Activated CD8-positive, alpha-beta T cell treated with anti-CD3 and anti-CD28 coated beads, Interleukin-2, amount 10 ng/mL, durations not matched to agents 7 days and 5 days (primary cell): ENCODE data around the gene WDFY4. TPM values are rescaled to one million over a fixed set of nuclear protein-coding genes. Genes with fewer than 3 reads are reported as not detected.

Experiments used
- ATAC-seq: fragments of 150-1000 bp; cut with Tn5 transposase; one replicate; pipeline ENCODE4 v1.10.0; 2021; ENCODE audit warnings: moderate library complexity
- CTCF ChIA-PET: fragments of 350-600 bp; sonication (Branson Sonifier 250); formaldehyde crosslinking; loops from one replicate; lab custom pipeline; 2021; ENCODE audit warnings: antibody characterized with exemption; lab: Charles Lee
- POLR2A ChIA-PET: fragments of 350-600 bp; sonication (Branson Sonifier 250); formaldehyde crosslinking; loops from one replicate; lab custom pipeline; 2021; ENCODE audit warnings: antibody characterized with exemption; lab: Charles Lee
- DNase-seq: peaks from one replicate; pipeline ENCODE4 v3.0.0-alpha.2; 2020
- H3K27ac Mint-ChIP-seq: one replicate; pipeline ENCODE4 v1.8.0; 2021; ENCODE audit warnings: mild to moderate bottlenecking, mixed read lengths
- H3K27me3 Mint-ChIP-seq: one replicate; pipeline ENCODE4 v1.8.0; 2021; ENCODE audit warnings: low read depth, mixed read lengths
- H3K36me3 Mint-ChIP-seq: one replicate; pipeline ENCODE4 v1.8.0; 2021; ENCODE audit warnings: low read depth, mixed read lengths
- H3K4me1 Mint-ChIP-seq: one replicate; pipeline ENCODE4 v1.8.0; 2021; ENCODE audit warnings: low read depth, mixed read lengths
- H3K4me3 Mint-ChIP-seq: one replicate; pipeline ENCODE4 v1.8.0; 2021; ENCODE audit warnings: mild to moderate bottlenecking, mixed read lengths
- H3K9me3 Mint-ChIP-seq: one replicate; pipeline ENCODE4 v1.8.0; 2022; ENCODE audit warnings: mixed read lengths; ENCODE audit not compliant: insufficient read depth
- total RNA-seq, 2 experiments: library from RNA; stranded (reverse); gene quantifications; one replicate each; pipeline ENCODE4 v1.2.3, GENCODE V29; 2021

The WDFY4 gene
- total RNA-seq, 2 experiments from 2014 or later = 0.16 to 0.37 TPM

- CTCF ChIA-PET = no interaction called here
- no peak for ATAC-seq
- DNase-seq = no peak
- POLR2A ChIA-PET = no interaction called here
- Mint-ChIP-seq H3K27me3 (no peaks in the 10 kb centered on the region), H3K36me3 (no peaks in the 10 kb centered on the region), H3K9me3 (no peaks in the 10 kb centered on the region), H3K27ac (no peak overlapping the region), H3K4me1 (no peaks in the 10 kb centered on the region), H3K4me3 (no peak overlapping the region)
Measured at GRCh38 chr10:48724127-48724526, 39.5 kb downstream of the WDFY4 start.

- ChIA-PET POLR2A (no interaction called here), CTCF (no interaction called here)
- Mint-ChIP-seq H3K4me1 (no peaks in the 10 kb centered on the region), H3K9me3 (no peaks in the 10 kb centered on the region), H3K27me3 (no peaks in the 10 kb centered on the region), H3K4me3 (no peak overlapping the region), H3K36me3 (no peaks in the 10 kb centered on the region), H3K27ac (no peak overlapping the region)
- DNase-seq (no peak), ATAC-seq (no peak)
Measured at GRCh38 chr10:48725708-48726107, 41.0 kb downstream of the WDFY4 start.

GRCh38 chr10:48727866-48728265 lies 43.2 kb downstream of the WDFY4 start:
- Mint-ChIP-seq H3K9me3 (no peaks in the 10 kb centered on the region), H3K4me1 (no peaks in the 10 kb centered on the region), H3K27me3 (no peaks in the 10 kb centered on the region), H3K27ac (no peak overlapping the region), H3K4me3 (no peak overlapping the region), H3K36me3 (no peaks in the 10 kb centered on the region)
- no peak for DNase-seq
- POLR2A ChIA-PET = no interaction called here
- CTCF ChIA-PET = no interaction called here
- ATAC-seq = no peak

- no peak for DNase-seq
- CTCF ChIA-PET = no interaction called here
- ATAC-seq = no peak
- Mint-ChIP-seq H3K27me3 (no peaks in the 10 kb centered on the region), H3K4me3 (no peak overlapping the region), H3K36me3 (no peaks in the 10 kb centered on the region), H3K27ac (no peak overlapping the region), H3K4me1 (no peaks in the 10 kb centered on the region), H3K9me3 (no peaks in the 10 kb centered on the region)
- POLR2A ChIA-PET = no interaction called here
Measured at GRCh38 chr10:48729222-48729621, 44.5 kb downstream of the WDFY4 start.

GRCh38 chr10:48729941-48730457 lies 45.3 kb downstream of the WDFY4 start:
- DNase-seq (no peak), ATAC-seq (no peak)
- Mint-ChIP-seq H3K4me3 (no peak overlapping the region), H3K27ac (no peak overlapping the region), H3K9me3 (no peaks in the 10 kb centered on the region), H3K4me1 (no peaks in the 10 kb centered on the region), H3K27me3 (no peaks in the 10 kb centered on the region), H3K36me3 (no peaks in the 10 kb centered on the region)
- CTCF ChIA-PET = no interaction called here
- POLR2A ChIA-PET = no interaction called here

- H3K4me1 Mint-ChIP-seq = no peaks in the 10 kb centered on the region
- ATAC-seq (no peak), DNase-seq (no peak)
- no peak overlapping the region for H3K4me3 Mint-ChIP-seq
- no peaks in the 10 kb centered on the region for H3K36me3 Mint-ChIP-seq
- CTCF ChIA-PET = no interaction called here
- POLR2A ChIA-PET = interaction anchor here (0.5 kb wide), 1 partner anchor 124 kb away, joined by 3 read pairs; no protein-coding TSS in a partner anchor
- no peak overlapping the region for H3K27ac Mint-ChIP-seq
- H3K9me3 Mint-ChIP-seq = no peaks in the 10 kb centered on the region
- H3K27me3 Mint-ChIP-seq = peaks cover 2% of the 10 kb centered on the region
Measured at GRCh38 chr10:48731141-48731540, 46.5 kb downstream of the WDFY4 start.

- Mint-ChIP-seq H3K27me3 (peaks cover 4% of the 10 kb centered on the region), H3K4me1 (no peaks in the 10 kb centered on the region), H3K36me3 (no peaks in the 10 kb centered on the region), H3K9me3 (no peaks in the 10 kb centered on the region), H3K4me3 (no peak overlapping the region), H3K27ac (no peak overlapping the region)
- no peak for ATAC-seq
- ChIA-PET POLR2A (interaction anchor here (0.5 kb wide), 1 partner anchor 124 kb away, joined by 3 read pairs; no protein-coding TSS in a partner anchor), CTCF (no interaction called here)
- DNase-seq = peak; percentile 11
Measured at GRCh38 chr10:48731654-48732053, 47.0 kb downstream of the WDFY4 start.

GRCh38 chr10:48733329-48733728 lies 48.7 kb downstream of the WDFY4 start:
- ChIA-PET CTCF (no interaction called here), POLR2A (no interaction called here)
- DNase-seq = no peak
- Mint-ChIP-seq H3K4me1 (no peaks in the 10 kb centered on the region), H3K27me3 (peaks cover 6% of the 10 kb centered on the region), H3K4me3 (no peak overlapping the region), H3K9me3 (no peaks in the 10 kb centered on the region), H3K27ac (no peak overlapping the region), H3K36me3 (no peaks in the 10 kb centered on the region)
- no peak for ATAC-seq

GRCh38 chr10:48735836-48736390 lies 51.2 kb downstream of the WDFY4 start:
- H3K36me3 Mint-ChIP-seq = no peaks in the 10 kb centered on the region
- ATAC-seq = no peak
- CTCF ChIA-PET = interaction anchor here (1.9 kb wide), 1 partner anchor 80 kb away, joined by 8 read pairs; no protein-coding TSS in a partner anchor
- DNase-seq = peak; percentile 12
- POLR2A ChIA-PET = no interaction called here
- no peak overlapping the region for H3K27ac Mint-ChIP-seq
- no peaks in the 10 kb centered on the region for H3K4me1 Mint-ChIP-seq
- H3K9me3 Mint-ChIP-seq = no peaks in the 10 kb centered on the region
- no peak overlapping the region for H3K4me3 Mint-ChIP-seq
- H3K27me3 Mint-ChIP-seq = peaks cover 6% of the 10 kb centered on the region

GRCh38 chr10:48736596-48736995 lies 51.9 kb downstream of the WDFY4 start:
- H3K27ac Mint-ChIP-seq = no peak overlapping the region
- no peaks in the 10 kb centered on the region for H3K36me3 Mint-ChIP-seq
- no peaks in the 10 kb centered on the region for H3K9me3 Mint-ChIP-seq
- peaks cover 6% of the 10 kb centered on the region for H3K27me3 Mint-ChIP-seq
- H3K4me3 Mint-ChIP-seq = no peak overlapping the region
- ChIA-PET CTCF (interaction anchor here (1.9 kb wide), 1 partner anchor 80 kb away, joined by 8 read pairs; no protein-coding TSS in a partner anchor), POLR2A (interaction anchor here (0.7 kb wide), 1 partner anchor 163 kb away, joined by 3 read pairs; no protein-coding TSS in a partner anchor)
- peak; percentile 8 for DNase-seq
- H3K4me1 Mint-ChIP-seq = no peaks in the 10 kb centered on the region
- ATAC-seq = no peak

GRCh38 chr10:48737886-48738285 lies 53.2 kb downstream of the WDFY4 start:
- Mint-ChIP-seq H3K4me1 (no peaks in the 10 kb centered on the region), H3K4me3 (no peak overlapping the region), H3K27me3 (peaks cover 6% of the 10 kb centered on the region), H3K36me3 (no peaks in the 10 kb centered on the region), H3K9me3 (no peaks in the 10 kb centered on the region), H3K27ac (no peak overlapping the region)
- DNase-seq (no peak), ATAC-seq (no peak)
- POLR2A ChIA-PET = no interaction called here
- CTCF ChIA-PET = no interaction called here

GRCh38 chr10:48739170-48739569 lies 54.5 kb downstream of the WDFY4 start:
- no peak overlapping the region for H3K27ac Mint-ChIP-seq
- DNase-seq = no peak
- no peaks in the 10 kb centered on the region for H3K36me3 Mint-ChIP-seq
- no peak for ATAC-seq
- no peaks in the 10 kb centered on the region for H3K4me1 Mint-ChIP-seq
- no peak overlapping the region for H3K4me3 Mint-ChIP-seq
- H3K27me3 Mint-ChIP-seq = peaks cover 6% of the 10 kb centered on the region
- ChIA-PET POLR2A (no interaction called here), CTCF (interaction anchor here (0.8 kb wide), 1 partner anchor 1388 kb away, joined by 3 read pairs; no protein-coding TSS in a partner anchor)
- H3K9me3 Mint-ChIP-seq = no peaks in the 10 kb centered on the region
